Activated CD4-positive, alpha-beta T cell treated with anti-CD3 and anti-CD28 coated beads for 48 hours (primary cell): ENCODE measurements around the gene MTNR1B.

ENCODE experiments used
- DNase-seq: peaks from one replicate; pipeline ENCODE4 v3.0.0-alpha.2; 2020

The MTNR1B gene

DNA sequence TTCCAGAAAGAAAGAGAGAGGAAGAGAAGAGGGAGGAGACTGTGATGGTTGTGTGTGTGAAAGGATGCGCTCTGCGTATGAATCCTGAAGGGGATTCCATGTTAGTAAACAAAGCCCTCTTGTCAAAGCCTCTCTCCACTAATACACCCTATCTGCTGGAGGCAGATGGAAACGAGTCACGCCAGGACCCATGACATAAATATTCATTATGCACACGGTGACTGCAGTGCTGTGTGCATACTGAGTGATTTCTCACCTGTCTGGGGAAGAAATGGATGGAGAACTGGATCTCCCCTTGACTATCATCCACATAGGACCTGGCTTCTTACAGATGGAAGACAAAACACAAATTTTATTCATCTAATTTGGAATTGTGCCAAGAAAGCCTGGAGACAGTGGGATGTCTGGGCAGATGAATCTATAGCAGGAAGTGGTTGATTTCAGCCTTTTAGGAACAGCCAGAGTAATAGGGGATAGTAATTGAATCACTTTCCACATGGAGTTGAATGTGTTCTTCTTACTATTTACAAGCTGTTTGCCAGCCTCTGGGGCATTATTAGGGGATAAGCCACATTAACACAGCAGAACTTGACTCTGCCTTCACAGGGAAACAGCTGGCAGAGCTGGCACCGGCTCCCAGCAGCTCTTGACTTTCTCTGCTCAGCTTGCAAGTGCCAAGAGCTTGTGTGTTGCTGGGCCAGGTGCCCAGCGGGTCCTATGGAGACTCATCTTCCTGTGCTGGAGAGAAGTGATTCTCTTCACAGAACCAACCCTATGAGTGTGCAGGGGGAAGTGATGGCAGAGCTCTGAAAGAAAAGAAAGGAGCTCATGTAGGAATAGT lies 9.0 kb downstream of the MTNR1B start:
- DNase-seq, result no peak

- DNase-seq, result no peak
Observed at GRCh38 chr11:92979176-92979575, 9.7 kb downstream of the MTNR1B start.

GRCh38 chr11:92980312-92980711 lies 10.9 kb downstream of the MTNR1B start:
- no peak for DNase-seq

- DNase-seq, result no peak
Observed at GRCh38 chr11:92981508-92982043, 12.1 kb downstream of the MTNR1B start.

- DNase-seq, result no peak
Observed at GRCh38 chr11:92986585-92986984, 17.1 kb downstream of the MTNR1B start.

GRCh38 chr11:92993004-92993403 lies 23.6 kb downstream of the MTNR1B start:
- no peak for DNase-seq

DNA sequence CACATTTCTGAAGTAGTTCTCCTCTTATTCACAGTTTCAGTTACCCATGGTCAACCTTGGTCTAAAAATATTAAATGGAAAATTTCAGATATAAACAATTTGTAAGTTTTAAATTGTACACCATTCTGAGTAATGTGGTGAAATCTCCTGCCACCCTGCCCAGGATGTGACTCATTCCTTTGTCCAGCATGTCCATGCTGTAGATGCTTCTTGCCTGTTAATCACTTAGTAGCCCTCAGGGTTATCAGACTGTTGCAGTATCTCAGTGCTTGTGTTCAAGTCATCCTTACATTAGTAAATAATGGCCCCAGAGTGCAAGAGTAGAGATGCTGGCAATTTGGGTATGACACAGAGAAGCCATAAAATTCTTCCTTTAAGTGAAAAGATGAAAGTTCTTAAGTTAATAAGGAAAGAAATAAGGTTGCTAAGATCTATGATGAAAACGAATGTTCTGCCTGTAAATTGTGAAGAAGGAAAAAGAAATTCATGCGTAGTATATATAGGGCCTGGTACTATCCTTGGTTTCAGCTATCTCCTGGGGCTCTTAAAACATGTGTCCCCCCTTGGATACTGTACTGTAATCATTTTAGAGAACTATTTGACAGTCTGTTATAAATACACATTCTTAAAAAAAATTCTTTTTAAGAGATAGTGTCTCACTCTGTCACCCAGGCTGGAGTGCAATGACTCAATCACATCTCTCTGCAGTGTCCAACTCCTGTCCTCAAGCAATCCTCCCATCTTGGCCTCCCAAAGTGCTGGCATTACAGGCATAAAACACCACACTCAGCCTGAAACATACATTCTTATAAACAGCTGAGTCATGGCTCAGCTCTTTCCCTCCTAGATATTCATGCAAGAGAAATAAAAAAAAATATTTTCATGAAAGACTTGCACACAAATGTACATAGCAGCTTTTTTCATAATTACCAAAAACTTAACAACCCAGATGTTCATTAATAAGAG lies 31.3 kb downstream of the MTNR1B start:
- DNase-seq, result no peak

DNA sequence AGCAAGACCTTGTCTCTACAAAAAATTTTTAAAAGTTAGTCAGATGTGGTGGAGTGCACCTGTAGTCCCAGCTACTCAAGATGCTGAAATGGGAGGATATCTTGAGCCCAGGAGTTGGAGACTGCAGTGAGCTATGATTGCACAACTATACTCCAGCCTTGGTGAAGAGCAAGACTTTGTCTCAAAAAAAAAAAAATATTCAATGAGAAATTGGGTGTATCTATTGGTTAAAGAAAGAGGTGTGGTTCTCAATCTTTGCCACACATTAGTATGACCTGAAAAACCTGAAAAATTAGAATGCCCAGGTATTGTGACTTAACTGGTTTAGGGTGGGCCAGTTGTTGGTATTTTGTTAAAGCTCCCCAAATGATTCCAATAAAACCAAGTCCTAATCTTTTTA lies 32.4 kb downstream of the MTNR1B start:
- no peak for DNase-seq

DNA sequence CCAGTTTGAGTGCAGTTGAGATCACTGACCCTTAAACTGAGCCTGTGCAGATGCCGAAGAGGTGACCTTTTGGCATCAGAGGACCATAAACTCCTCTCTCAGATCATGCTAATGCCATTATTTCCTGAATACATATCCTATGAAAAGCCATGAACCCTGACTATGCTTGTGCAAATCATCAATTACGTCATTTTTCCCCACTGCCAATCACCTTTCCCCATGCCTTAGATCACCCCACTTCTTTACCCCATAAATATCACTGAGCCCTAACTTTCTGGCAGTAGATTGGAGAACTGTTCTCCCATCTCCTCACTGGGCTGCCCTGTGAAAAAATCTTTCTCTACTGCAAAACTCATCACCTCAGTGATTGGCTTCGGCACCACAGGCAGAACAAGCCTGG lies 32.9 kb downstream of the MTNR1B start:
- DNase-seq, result no peak

- DNase-seq, result no peak
Observed at GRCh38 chr11:93005239-93005638, 35.8 kb downstream of the MTNR1B start.

- DNase-seq, result no peak
Observed at GRCh38 chr11:93013646-93014045, 44.2 kb downstream of the MTNR1B start.

DNA sequence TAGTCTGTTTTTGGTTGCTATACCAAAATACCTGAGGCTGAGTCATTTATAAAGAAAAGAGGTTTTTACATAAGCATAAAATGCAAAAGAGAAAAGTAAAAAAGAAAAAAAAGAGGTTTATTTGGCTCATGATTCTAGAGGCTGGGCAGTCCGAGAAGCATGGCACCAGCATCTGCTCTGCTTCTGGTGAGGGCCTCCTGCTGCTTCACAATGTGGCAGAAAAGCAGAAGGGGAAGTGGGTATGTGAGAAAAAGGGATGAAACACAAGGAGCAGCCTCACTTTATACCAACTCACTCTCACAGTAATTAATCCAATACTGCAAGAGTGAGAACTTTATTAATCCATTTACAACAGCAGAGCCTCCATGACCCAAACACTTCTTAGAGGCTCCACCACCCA lies 47.1 kb downstream of the MTNR1B start:
- no peak for DNase-seq

DNA sequence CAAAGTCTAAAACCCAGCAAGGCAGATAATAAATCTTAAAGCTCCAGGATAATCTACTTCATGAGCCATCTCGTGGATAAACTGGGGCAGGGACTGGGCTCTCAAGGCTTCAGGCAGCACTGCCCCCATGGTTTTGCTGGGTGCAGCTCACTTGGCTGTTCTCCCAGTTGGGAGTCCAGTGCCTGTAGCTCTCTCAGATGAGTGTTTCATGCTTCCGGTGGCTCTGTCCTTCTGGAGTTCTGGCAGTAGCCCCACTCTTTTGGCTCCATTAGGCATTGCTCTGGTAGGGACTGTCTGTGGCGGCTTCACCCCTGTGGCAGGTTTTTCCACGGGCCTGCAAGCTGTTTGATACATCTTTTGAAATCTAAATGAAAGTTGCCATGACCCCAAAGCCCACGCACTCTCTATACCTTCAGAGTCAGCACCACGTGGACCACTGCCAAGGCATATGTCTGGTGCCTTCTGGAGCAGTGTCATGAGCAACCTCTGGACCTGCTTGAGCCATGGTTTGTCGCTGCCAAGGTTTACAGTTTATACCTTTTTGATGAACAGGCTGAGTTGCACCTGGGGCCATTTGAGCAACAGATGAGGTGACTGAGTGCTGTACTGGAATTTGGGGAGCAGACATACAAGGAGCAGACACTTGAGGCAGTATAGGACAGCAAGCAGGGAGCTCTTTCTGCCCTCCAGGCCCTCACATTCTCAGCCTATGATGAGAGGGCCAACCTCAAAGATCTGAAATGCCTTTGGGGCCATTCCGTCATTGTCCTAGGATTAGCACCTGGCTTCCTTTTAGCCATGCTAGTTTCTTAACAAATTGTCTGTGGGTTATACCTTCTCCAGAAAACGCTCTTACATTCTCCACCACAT lies 48.6 kb downstream of the MTNR1B start:
- no peak for DNase-seq

DNA sequence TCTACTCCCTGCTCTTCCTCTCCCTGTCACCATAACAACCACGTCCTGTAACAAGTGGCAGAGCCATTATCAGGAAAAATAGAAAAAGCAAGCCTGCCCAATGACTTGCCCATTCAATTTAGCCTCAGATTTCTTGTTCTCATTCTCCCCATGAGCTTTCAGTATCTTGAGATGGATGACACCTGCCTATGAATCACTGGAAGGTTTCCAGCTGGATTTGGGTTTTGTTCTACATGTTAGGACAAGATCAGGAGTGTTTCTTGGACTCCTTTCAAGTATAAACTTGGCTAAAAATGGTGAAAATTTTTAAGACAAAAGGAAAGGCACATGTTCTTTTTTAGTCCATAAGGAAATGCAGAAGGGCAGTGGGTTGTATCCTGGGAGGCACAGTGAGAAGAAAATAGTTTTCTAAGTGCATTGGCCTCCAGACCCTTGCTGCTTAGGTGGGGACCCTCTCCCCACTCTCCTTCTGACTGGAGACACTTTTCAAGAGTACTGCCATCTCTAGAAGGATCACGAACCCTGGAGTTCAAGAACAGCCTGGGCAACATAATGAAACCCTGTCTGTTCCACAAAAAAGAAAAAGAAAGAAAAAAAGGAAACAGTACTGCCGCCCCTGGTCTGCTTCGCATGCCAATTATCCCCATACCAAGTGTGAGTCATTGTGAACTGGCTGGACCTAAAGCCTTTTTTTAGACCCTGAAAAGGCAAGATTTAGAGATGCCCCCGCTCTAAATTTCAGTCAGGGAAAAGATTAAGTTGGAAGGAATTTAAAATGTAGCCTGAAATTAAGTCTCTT lies 51.0 kb downstream of the MTNR1B start:
- DNase-seq, result no peak

DNA sequence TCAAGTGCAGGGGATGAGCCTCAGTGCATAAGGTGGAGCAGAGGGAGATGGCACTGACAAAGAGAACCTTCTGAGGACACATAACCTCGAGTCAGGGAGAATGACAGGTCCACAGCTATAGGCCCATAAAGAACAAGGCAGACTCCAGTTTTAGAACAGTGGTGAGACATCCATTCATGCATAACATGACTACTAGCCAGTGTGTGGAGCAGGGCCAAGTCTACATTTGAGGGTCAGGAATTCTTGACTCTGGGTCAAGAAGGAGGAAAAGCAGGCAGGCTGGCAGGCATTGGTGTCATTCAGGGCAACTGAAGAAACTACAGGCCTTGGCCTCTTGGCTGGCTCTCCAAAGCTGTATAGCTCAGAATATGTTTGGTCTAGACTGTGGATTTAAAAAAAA lies 54.9 kb downstream of the MTNR1B start:
- no peak for DNase-seq

DNA sequence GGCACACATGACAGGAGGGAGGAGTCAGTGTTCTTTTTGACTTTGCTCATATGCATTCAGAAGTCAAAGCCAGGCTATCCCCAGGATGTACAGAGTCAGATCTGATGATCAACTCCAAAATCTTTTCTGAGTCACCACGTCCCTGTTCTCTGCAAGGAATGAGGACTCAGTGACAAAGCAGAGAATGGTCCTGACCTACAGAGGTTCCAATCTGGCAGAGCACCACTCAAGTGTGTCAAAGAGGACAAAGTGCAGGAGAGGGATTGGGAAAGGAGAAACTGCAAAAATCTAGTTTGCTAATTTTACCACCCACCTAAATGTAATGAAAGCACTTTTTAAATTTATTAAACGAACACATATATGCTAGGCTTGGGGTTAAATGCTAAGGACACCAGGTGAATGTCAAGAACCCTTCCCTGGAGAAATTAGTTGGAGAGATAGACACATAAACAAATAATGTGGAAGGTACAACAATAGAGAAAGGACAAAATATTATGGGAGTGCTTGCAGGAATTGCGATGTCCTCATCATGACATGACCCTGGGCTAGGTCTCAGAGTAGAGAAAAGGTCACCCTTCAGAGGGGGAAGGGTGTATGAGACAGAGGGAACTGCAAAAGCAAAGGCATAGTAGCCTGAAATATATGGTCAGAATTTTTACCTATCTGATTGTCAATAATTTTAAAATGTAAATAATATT lies 56.3 kb downstream of the MTNR1B start:
- DNase-seq, result no peak

DNA sequence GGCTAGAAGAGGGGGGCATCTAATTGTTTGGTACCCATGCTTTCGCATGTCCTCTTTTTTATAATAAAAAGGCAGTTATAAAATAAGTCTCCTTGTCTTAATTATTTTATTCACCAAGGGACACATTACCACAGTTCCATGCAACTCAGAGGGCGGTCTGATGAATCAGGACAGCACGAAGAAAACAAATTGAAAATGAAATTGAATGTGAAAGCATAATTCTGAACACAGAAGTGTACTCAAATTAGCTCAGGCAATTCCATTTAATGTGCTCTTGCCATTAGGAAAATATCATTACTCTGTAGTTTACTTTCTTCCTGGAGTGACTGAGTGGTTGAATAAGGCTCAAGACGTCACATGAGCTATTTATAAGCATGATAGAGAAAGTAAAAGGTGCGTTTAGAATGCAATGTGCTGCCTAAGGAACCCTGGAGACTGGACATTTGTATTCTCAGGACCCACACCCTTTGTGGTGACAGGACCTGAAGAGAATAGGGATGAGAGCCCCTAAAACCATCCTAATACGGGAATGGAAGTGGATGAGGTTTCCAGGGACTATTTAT lies 59.6 kb downstream of the MTNR1B start:
- no peak for DNase-seq

DNA sequence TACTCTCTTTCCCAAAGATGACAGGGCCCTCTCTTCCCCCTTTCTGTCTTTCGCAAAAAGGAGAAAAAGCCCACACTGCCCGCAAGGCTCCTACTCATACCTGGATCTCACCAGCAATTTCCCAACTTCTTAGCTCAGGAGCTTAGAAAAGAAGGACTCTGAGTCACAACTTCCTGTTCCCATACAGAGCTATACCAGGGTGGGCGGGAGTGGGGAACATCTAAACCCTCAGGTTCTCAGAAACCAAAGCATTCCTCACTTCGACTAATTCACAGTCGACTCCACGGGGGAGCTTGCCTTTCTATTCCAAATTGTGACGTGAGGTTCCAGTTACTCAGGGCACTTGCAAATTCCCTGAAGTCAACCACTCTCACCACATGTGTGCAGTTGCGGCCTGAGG lies 61.9 kb downstream of the MTNR1B start:
- no peak for DNase-seq
